ENCODE results near the gene SNW1. TPM values are rescaled to one million over a fixed set of nuclear protein-coding genes. Genes with fewer than 3 reads are reported as not detected.

Gene SNW1
- total and polyA plus RNA-seq, 2 of the 13 experiments (the other 11 are each of a cell fraction or from before 2014, with no cell fraction given): 23.2 to 65.8 TPM

GRCh38 chr14:77710364-77710763 lies 50.6 kb downstream of the SNW1 start (continued):
- peak; percentile 56; the same call in 1 of the 2 replicates for TF ChIP-seq KAT8 (CRISPR knock-in tag; IDR thresholded peaks at IDR 0.05)
- TF ChIP-seq PAXIP1 (CRISPR knock-in tag; conservative IDR thresholded peaks at IDR 0.05): peak; percentile 47
- TF ChIP-seq DZIP1 (CRISPR knock-in tag; IDR thresholded peaks at IDR 0.05): no peak
- TF ChIP-seq ZNF503 (CRISPR knock-in tag; IDR thresholded peaks at IDR 0.05): no peak
- no peak for TF ChIP-seq RFX3 (CRISPR knock-in tag; IDR thresholded peaks at IDR 0.05)
- peak; percentile 33; the same call in 1 of the 2 replicates for TF ChIP-seq FOXO1 (CRISPR knock-in tag; IDR thresholded peaks at IDR 0.05)
- TF ChIP-seq ZXDC (CRISPR knock-in tag; IDR thresholded peaks at IDR 0.05): no peak
- TF ChIP-seq SUZ12 (IDR thresholded peaks at IDR 0.05; ENCODE audit: low read depth, low read length): no peak
- no peak for TF ChIP-seq TCF7L2 (IDR thresholded peaks at IDR 0.05; ENCODE audit: low read depth, low read length)
- TF ChIP-seq ZNF512 (CRISPR knock-in tag; IDR thresholded peaks at IDR 0.05): no peak
- TF ChIP-seq SP4 (CRISPR knock-in tag; IDR thresholded peaks at IDR 0.05): no peak
- no peak for TF ChIP-seq ZNF589 (CRISPR knock-in tag; conservative IDR thresholded peaks at IDR 0.05)
- no peak for TF ChIP-seq PREB (CRISPR knock-in tag; IDR thresholded peaks at IDR 0.05)
- no peak for TF ChIP-seq ZSCAN29 (CRISPR knock-in tag; conservative IDR thresholded peaks at IDR 0.05)
